Neural cell (in vitro differentiated cells): ENCODE results near the gene PIGL. TPM values are rescaled to one million over a fixed set of nuclear protein-coding genes. Genes with fewer than 3 reads are reported as not detected.

Experiments
- H2AFZ ChIP-seq: fragments of 200-600, 300-800 bp; sonication (generic), shearing (Covaris generic); 2 replicates; pipeline ENCODE4 v1.6.0; 2014; ENCODE audit warnings: low read depth, mild to moderate bottlenecking, antibody characterized with exemption, low read length, moderate library complexity
- H3F3A ChIP-seq: fragments of 200-600 bp; shearing (Covaris generic); 2 replicates; pipeline ENCODE4 v1.6.1; 2016; ENCODE audit warnings: mild to moderate bottlenecking, moderate library complexity, mixed read lengths, antibody characterized with exemption, low read length; ENCODE audit not compliant: insufficient read depth, poor library complexity, severe bottlenecking
- H3K27ac ChIP-seq: fragments of 200-600, 300-800 bp; sonication (generic), shearing (Covaris generic); 2 replicates; pipeline ENCODE4 v1.5.1; 2014; ENCODE audit warnings: mild to moderate bottlenecking, low read length, moderate library complexity
- H3K27me3 ChIP-seq: fragments of 300-800, 200-600 bp; sonication (generic), shearing (Covaris generic); 2 replicates; pipeline ENCODE4 v1.6.0; 2014; ENCODE audit warnings: mild to moderate bottlenecking, low read depth, low read length, moderate library complexity; ENCODE audit not compliant: insufficient read depth
- H3K36me3 ChIP-seq: fragments of 300-800, 200-600 bp; sonication (generic), shearing (Covaris generic); 2 replicates; pipeline ENCODE4 v1.5.1; 2014; ENCODE audit warnings: mild to moderate bottlenecking, antibody characterized with exemption, low read length, moderate library complexity; ENCODE audit not compliant: insufficient read depth
- H3K4me2 ChIP-seq: fragments of 300-800, 200-600 bp; sonication (generic), shearing (Covaris generic); 2 replicates; pipeline ENCODE4 v1.6.0; 2014; ENCODE audit warnings: mild to moderate bottlenecking, low read length
- H3K4me3 ChIP-seq: fragments of 300-800, 200-600 bp; sonication (generic), shearing (Covaris generic); 2 replicates; pipeline ENCODE4 v1.5.1; 2014; ENCODE audit warnings: mild to moderate bottlenecking, low read length, moderate library complexity
- H3K79me2 ChIP-seq: fragments of 200-600 bp; shearing (Covaris generic); replicated peaks from 2 replicates; pipeline ENCODE4 v1.6.0; 2014; ENCODE audit warnings: mild to moderate bottlenecking, low read length, moderate library complexity; ENCODE audit not compliant: insufficient read depth
- H3K9ac ChIP-seq: fragments of 300-800, 200-600 bp; sonication (generic), shearing (Covaris generic); 2 replicates; pipeline ENCODE4 v1.6.1; 2016; ENCODE audit warnings: mild to moderate bottlenecking, low read length, mixed read lengths
- H3K9me2 ChIP-seq: fragments of 200-600 bp; shearing (Covaris generic); 2 replicates; pipeline ENCODE4 v1.6.1; 2016; ENCODE audit warnings: mild to moderate bottlenecking, low read length, mixed read lengths; ENCODE audit not compliant: insufficient read depth
- H3K9me3 ChIP-seq: fragments of 200-600, 300-800 bp; sonication (generic), shearing (Covaris generic); 2 replicates; pipeline ENCODE4 v1.6.1; 2016; ENCODE audit warnings: mild to moderate bottlenecking, mixed run types, low read length, moderate library complexity, mixed read lengths
- H4K20me1 ChIP-seq: fragments of 200-600 bp; shearing (Covaris generic); 2 replicates; pipeline ENCODE4 v1.6.1; 2016; ENCODE audit warnings: mild to moderate bottlenecking, mixed run types; ENCODE audit not compliant: insufficient read depth
- CTCF ChIP-seq: fragments of 450-650 bp; IDR thresholded peaks from 2 replicates; pipeline ENCODE4 v1.5.1; 2014; ENCODE audit warnings: antibody characterized with exemption, mild to moderate bottlenecking, moderate library complexity; ENCODE audit not compliant: poor library complexity, severe bottlenecking
- EP300 ChIP-seq: fragments of 450-650 bp; conservative IDR thresholded peaks from 2 replicates; pipeline ENCODE4 v1.6.1; 2014; ENCODE audit warnings: antibody characterized with exemption, mild to moderate bottlenecking, moderate library complexity; ENCODE audit not compliant: poor library complexity, severe bottlenecking
- EZH2 ChIP-seq: fragments of 200-600, 300-800 bp; shearing (Covaris generic), sonication (generic); IDR thresholded peaks from 2 replicates; pipeline ENCODE4 v1.6.1; 2014; ENCODE audit warnings: antibody characterized with exemption, low read length, borderline replicate concordance, mild to moderate bottlenecking; ENCODE audit not compliant: insufficient read depth, poor library complexity, severe bottlenecking
- MXI1 ChIP-seq: fragments of 450-650 bp; conservative IDR thresholded peaks from 2 replicates; pipeline ENCODE4 v1.6.1; 2014; ENCODE audit warnings: antibody characterized with exemption, mild to moderate bottlenecking; ENCODE audit not compliant: poor library complexity, severe bottlenecking
- POLR2AphosphoS5 ChIP-seq: IDR thresholded peaks from 2 replicates; pipeline ENCODE4 v1.6.1; 2012
- RAD21 ChIP-seq: fragments of 450-650 bp; conservative IDR thresholded peaks from 2 replicates; pipeline ENCODE4 v1.6.1; 2014; ENCODE audit warnings: antibody characterized with exemption, mild to moderate bottlenecking, moderate library complexity
- SMC3 ChIP-seq: fragments of 450-650 bp; conservative IDR thresholded peaks from 2 replicates; pipeline ENCODE4 v1.6.1; 2014; ENCODE audit warnings: antibody characterized with exemption, mild to moderate bottlenecking, moderate library complexity; ENCODE audit not compliant: poor library complexity
- TAF1 ChIP-seq: IDR thresholded peaks from 2 replicates; pipeline ENCODE4 v1.6.1; 2012; ENCODE audit warnings: low read depth
- polyA plus RNA-seq: library from polyadenylated mRNA; depleted of rRNA; stranded (reverse); fragments of >200 nt; gene quantifications from 2 replicates; pipeline ENCODE4 v1.2.3, GENCODE V29; 2014
- TF ChIP-seq, protein P1 (sequence below): IDR thresholded peaks from 2 replicates; pipeline ENCODE4 v1.6.1; 2012; ENCODE audit warnings: borderline replicate concordance

Gene PIGL
- polyA plus RNA-seq, 1 donor from 2014 or later: 75.5 TPM

DNA sequence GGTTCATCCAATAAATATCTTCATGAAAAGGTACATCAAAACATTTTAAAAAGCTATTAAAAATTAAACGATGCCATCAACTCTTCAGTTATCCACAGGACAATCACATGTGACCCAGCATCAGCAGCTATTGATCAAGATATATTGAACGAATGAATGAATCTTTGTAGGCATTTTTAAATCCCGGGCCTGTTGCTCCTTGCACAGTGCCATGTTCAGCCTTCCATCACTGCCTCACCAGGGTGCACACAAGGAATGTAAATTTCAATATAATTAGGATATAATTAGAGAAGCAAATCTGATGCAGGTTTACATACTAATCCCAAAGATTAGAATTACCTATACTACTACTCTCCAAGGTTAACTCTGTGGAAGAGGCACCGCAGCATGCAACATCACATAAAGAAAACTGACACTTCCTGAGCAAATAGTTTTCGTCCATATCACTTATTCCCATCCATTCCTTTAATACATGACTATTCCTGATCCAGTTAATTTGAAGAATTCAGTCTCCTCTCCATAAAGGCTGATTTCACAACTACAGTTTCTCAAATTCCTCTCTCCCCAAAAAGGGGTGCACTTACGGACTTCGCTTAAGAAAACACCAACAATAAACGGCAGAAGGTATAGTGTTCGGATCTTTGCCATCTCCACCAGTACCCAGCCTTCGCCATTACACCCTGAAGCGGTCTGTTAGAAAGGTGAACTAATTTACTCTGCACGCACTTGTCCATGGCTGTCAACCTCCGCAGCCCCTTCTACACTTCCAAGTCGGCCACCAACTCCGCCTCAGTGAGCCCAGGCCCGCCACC, 2.6 kb upstream of the PIGL start:
- Histone ChIP-seq H3F3A (peaks cover 5% of the 10 kb centered on the region), H4K20me1 (no peaks in the 10 kb centered on the region), H3K9me2 (no peaks in the 10 kb centered on the region), H3K36me3 (no peaks in the 10 kb centered on the region), H3K27me3 (no peaks in the 10 kb centered on the region), H2AFZ (peak overlapping the region; percentile 68), H3K9ac (peak overlapping the region; percentile 91), H3K79me2 (peaks cover 58% of the 10 kb centered on the region), H3K27ac (peak overlapping the region; percentile 90), H3K4me2 (peak overlapping the region; percentile 72), H3K9me3 (no peaks in the 10 kb centered on the region), H3K4me3 (peak overlapping the region; percentile 95)
- TF ChIP-seq POLR2AphosphoS5: no peak
- TF ChIP-seq, protein P1, sequence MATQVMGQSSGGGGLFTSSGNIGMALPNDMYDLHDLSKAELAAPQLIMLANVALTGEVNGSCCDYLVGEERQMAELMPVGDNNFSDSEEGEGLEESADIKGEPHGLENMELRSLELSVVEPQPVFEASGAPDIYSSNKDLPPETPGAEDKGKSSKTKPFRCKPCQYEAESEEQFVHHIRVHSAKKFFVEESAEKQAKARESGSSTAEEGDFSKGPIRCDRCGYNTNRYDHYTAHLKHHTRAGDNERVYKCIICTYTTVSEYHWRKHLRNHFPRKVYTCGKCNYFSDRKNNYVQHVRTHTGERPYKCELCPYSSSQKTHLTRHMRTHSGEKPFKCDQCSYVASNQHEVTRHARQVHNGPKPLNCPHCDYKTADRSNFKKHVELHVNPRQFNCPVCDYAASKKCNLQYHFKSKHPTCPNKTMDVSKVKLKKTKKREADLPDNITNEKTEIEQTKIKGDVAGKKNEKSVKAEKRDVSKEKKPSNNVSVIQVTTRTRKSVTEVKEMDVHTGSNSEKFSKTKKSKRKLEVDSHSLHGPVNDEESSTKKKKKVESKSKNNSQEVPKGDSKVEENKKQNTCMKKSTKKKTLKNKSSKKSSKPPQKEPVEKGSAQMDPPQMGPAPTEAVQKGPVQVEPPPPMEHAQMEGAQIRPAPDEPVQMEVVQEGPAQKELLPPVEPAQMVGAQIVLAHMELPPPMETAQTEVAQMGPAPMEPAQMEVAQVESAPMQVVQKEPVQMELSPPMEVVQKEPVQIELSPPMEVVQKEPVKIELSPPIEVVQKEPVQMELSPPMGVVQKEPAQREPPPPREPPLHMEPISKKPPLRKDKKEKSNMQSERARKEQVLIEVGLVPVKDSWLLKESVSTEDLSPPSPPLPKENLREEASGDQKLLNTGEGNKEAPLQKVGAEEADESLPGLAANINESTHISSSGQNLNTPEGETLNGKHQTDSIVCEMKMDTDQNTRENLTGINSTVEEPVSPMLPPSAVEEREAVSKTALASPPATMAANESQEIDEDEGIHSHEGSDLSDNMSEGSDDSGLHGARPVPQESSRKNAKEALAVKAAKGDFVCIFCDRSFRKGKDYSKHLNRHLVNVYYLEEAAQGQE: no peak
- TF ChIP-seq RAD21: no peak
- TF ChIP-seq SMC3: no peak
- no peak for TF ChIP-seq TAF1
- TF ChIP-seq EZH2: no peak
- no peak for TF ChIP-seq MXI1
- TF ChIP-seq CTCF: no peak
- TF ChIP-seq EP300: no peak

- Histone ChIP-seq H3K27ac (peak overlapping the region; percentile 90), H3K9ac (peak overlapping the region; percentile 91), H3K27me3 (no peaks in the 10 kb centered on the region), H3K9me2 (no peaks in the 10 kb centered on the region), H2AFZ (peak overlapping the region; percentile 68), H3K4me2 (no peak overlapping the region), H3K9me3 (no peaks in the 10 kb centered on the region), H4K20me1 (no peaks in the 10 kb centered on the region), H3K36me3 (no peaks in the 10 kb centered on the region), H3K79me2 (peaks cover 58% of the 10 kb centered on the region), H3K4me3 (peak overlapping the region; percentile 95), H3F3A (peaks cover 5% of the 10 kb centered on the region)
- TF ChIP-seq SMC3: no peak
- peak; percentile 19 for TF ChIP-seq MXI1
- TF ChIP-seq POLR2AphosphoS5: no peak
- no peak for TF ChIP-seq CTCF
- no peak for TF ChIP-seq TAF1
- TF ChIP-seq, protein P1: no peak
- no peak for TF ChIP-seq RAD21
- no peak for TF ChIP-seq EP300
Observed at GRCh38 chr17:16215002-16215272, 2.1 kb upstream of the PIGL start.
